HG03558 (cell line): ENCODE results near the gene PPP1R12B.
"Not testable (repeated sequence)": the region's sequence is repeated elsewhere in the genome, so short reads cannot be mapped to it uniquely, and the experiment has no call there.

ENCODE experiments used
- ATAC-seq: cut with Tn5 transposase; IDR thresholded peaks from one replicate; pipeline ENCODE4 v1.9.1; 2021; ENCODE audit warnings: moderate number of reproducible peaks; ENCODE audit not compliant: unreplicated experiment; ENCODE audit errors: extremely low read depth

The PPP1R12B gene

DNA sequence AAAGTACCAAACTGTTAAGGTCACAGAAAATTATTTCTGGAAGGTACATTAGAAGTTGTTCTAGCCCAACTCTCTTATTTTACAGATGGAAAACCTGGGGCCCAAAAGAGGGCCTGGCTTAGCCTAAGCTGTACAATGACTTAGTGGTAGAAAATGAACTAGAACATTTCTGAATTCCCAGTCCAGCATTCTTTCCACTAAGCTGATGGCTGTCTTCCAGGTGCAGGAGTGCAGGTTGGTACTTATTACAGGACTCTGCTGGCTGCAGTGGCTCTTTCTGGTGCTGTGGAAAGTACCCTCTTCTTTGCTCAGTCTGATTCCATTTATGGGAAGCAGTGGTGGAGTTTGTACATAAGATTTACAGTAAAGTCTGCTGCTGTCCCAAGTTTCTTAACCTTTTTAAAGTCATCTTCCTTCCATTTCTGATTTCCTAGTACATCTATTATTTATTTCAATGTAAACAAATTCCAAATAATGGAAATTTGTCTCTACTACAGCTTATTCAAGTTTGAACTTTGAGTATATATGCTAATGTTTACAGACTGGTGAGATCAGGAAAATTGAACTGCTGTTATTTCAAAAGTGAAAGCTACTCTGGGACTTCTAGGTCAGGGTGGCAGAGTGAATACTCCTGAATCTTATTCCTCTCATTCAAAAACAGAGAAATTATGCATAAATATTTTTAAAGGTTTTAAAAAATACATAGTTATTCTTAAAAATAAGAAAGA is 171.8 kb downstream of the PPP1R12B start:
- not testable (repeated sequence) for ATAC-seq

DNA sequence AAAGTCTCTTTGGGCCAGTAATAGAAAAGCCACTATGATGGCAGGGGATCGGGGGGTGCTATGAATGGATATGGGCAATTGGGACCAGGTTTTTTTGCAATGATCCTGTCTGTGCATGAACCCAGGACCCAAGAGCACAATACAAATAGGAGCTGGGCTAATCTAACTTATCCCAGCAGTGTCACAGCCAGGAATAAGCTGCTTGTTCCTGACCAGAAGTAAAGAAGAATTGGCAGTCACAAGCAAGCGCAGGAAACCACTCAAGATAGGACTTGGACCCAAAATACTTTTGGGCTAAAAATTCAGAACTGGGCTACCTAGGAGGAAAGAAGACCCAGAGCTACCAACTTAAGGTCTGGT is 172.3 kb downstream of the PPP1R12B start:
- ATAC-seq: not testable (repeated sequence)

DNA sequence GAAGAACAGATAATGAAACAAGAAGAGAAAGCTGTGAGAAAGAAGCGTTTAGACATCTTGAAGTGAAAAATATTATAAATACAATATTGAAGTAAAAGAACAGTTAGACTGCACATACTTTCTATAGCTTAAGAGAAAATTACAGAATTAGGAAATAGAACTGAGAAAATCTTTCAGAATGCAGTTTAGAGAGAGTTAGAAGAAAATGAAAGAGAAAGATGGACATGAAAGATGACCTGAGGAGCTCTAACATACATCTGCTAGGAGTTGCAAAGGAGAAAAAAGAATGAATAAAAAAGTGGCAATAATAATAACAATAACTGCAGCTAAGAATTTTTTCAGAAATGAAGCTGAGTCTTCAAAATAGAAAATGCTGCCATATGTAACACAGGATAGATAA is 173.0 kb downstream of the PPP1R12B start:
- ATAC-seq: not testable (repeated sequence)

DNA sequence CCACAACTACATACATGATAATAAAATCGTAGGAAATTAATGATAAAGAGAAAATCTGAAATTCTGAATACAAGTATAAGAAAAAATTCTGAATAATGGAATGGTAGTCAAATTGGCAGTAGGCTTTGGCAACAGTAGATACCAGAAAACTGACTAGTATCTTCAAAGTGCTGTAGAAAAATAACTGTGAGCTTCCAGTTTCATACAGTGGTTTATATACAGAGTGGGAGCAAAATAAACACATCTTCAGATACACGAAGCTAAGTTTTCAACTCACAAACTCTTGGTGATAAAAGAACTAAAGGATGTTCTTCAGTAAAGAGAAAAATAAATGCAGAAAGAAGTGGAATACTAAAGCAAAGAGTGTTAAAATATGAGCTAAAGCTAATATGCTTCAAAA is 173.4 kb downstream of the PPP1R12B start:
- ATAC-seq: no peak

DNA sequence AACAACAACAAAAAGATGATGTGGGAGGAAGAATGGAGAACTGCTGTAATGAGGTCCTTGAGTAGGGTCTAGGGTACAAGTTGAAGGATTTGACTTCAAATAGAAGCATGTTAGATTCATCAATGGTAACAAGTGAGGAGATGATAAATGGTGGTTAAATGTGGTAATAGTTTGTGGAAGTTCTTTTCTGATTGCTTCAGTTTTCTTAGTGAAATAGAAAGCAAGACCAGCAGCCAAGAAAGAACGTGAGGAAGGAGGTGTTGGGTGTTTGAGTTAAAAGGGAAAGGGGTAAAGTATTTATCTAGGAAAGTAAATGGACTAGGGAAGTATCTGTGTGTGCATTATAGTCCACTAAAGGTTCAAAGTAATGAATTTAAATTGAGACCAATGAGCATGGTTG is 177.6 kb downstream of the PPP1R12B start:
- not testable (repeated sequence) for ATAC-seq

DNA sequence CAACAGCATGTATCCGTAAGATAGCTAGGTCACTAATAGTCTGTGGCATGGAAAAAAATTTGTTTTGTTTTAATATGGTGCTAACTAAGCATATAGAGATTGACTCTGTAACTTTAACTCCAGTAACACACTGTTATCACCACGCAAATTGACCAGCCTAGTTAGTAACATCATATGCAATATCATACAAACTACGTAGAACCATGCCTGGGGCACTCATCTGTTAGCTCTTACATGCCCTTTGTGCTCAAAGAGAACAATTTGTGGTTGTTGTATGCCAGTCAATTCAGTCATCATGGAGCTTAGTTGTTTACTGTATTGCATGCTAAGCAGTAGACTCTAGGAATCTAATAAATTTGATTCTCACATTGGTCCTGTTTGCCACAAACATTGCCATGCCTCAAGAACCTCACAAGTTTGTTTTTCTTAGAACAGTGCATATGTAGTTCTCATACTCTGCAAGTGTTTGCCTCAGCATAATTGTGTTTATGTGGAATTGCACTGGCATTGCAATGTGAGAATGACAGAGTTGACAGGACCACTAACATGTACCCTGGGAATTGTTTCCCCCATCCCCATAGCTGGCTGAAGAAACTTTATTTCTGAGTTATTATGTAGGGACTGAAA is 179.7 kb downstream of the PPP1R12B start:
- ATAC-seq: not testable (repeated sequence)

DNA sequence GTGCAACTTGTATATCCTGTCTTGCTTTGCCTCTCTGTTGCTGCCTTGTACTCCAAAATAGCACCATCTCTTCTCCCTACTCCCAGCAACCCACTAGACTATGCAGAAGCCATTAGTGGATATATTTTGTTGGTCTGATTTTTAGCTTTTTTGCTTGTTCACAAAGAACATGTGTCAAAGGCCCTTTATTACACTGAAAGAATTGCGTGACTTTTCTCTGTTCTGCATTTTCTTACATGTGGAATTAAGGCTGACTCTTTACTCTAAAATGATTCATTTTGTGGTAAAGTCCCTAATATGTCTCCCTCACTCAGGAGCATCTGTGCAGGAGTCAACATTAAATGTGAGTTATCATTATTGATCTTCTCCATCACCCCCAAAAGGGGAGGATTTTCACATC is 182.2 kb downstream of the PPP1R12B start:
- ATAC-seq: not testable (repeated sequence)

DNA sequence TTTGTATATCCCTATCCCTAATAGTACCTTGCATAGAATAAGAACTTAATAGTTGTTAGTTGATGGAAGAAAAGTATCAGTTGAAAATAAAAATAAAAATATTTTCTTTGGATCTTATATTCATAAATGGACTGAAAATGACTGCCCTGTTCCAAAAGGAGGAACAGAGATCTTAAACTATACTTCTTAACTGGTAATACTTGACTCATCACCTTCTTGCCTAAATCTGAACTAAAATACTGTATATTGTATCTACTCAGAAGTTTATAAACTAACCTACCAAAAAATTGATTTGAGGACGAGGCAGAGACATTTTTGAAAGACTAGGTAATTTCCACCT is 182.9 kb downstream of the PPP1R12B start:
- no peak for ATAC-seq

DNA sequence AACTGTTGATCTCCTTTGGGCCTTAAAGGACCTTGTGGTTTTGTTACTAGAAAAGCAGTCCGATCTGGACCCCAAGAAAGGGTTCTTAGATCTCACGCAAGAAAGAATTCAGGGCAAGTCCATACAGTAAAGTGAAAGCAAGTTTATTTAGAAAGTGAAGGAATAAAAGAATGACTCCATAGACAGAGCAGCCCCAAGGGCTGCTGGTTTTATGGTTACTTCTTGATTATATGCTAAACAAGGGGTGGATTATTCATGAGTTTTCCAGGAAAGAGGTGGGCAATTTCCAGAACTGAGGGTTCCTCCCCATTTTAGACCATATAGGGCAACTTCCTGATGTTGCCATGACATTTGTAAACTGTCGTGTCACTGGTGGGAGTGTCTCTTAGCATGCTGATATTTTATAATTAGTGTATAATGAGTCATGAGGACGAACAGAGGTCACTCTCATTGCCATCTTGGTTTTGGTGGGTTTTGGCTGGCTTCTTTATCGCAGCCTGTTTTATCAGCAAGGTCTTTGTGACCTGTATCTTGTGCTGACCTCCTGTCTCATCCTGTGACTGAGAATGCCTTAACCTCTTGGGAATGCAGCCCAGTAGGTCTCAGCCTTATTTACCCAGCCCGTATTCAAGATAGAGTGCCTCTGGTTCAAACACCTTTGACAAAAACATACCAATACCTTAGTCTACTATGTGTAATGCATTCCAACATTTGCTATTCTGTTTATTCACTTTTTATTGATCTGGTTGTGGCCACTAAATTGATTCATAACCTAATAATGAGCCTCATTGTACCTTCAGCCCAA is 183.5 kb downstream of the PPP1R12B start:
- ATAC-seq: not testable (repeated sequence)

DNA sequence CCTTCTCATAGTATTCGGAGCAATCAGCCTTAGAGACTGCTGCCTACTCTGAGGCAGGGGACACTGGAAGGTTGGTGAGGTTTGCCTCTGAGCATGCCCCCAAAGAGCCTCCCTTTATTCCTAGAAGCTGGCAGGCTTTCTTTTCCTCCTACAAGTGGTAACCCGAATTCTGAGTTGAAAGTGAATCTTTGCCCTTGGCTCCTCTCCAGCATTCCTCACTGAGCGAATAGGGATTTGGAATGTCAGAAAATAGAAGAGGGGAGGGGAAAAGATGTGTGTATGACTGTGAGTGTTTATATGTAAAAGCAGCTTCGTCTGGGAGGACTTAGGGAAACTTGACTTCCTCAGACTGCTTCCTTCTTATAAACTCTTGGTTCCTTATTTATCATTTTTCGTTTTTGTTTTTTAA is 190.7 kb downstream of the PPP1R12B start:
- ATAC-seq: not testable (repeated sequence)

DNA sequence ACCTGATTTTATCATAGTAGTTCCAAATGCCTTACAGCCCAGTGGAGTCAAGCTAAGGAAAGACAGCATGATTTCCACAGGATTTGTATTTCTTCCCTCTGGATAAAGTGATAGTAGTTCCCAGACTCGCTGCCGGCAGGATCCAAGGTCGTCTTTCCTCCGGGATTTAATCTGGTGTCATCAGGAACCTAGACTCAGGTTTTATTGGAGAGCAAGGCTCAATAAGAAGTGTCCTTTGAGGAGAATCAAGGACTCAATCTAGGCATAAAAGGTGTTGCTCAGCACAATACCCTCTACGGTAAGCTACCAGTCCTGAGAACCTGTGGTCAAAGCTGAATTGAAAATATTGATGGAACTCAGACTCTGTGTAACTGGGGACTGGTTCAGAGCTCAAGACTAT is 191.1 kb downstream of the PPP1R12B start:
- ATAC-seq: not testable (repeated sequence)

DNA sequence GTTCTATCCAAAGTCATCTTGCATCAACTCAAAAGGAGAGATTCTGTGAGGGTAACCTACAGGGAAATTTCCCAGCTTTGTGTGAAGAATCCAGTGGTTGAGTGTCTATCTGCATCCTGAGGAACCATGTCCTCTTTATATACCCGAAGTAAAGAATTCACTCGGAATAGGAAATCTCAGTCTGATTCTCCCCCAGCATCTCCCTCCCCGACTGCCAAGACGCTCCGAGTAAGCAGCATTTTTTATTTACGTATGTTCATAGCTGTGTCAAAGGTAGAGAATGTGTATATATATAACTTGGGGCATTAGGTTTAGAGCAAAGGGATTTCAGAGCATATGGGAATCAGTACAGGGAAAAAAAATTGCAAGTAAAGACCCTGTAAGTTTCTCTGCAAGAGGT is 191.5 kb downstream of the PPP1R12B start:
- no peak for ATAC-seq

DNA sequence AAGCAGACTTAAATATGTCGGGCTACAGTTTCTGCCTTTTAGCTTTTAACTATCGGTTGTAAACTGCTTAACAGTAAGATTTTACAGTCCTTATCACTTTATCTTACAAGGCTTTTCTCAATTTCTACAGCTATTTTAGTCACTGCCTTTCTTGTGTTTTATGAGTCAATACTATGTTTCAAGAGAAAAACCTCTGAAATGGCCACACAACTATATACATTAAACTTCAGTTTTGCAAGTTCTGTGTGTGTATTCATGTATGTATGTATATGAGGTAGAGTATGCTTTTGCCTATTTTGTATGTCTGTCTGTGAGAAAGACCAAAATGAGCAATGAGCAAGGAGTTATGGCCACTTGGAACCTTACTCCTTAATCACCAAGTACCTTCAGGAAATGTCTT is 191.9 kb downstream of the PPP1R12B start:
- ATAC-seq: no peak

DNA sequence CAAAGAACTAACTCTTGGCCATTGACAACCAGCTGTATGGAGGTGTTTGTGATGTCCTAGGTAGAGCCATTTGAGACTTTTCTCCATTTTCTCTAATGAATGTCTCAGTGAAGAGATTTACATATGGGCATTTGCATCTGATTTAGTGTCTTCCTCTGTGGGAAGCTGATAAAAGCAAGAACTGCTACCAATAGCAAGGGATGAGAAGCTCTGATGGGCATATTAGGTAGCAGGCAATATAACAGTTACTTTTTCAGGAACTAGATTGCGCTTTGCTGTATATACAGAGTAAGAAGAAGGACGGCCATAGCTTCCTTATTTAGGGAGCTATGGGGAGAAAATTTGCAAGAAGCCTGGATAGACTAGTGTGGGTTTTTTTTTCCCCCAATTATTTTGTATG is 192.4 kb downstream of the PPP1R12B start:
- ATAC-seq: not testable (repeated sequence)

DNA sequence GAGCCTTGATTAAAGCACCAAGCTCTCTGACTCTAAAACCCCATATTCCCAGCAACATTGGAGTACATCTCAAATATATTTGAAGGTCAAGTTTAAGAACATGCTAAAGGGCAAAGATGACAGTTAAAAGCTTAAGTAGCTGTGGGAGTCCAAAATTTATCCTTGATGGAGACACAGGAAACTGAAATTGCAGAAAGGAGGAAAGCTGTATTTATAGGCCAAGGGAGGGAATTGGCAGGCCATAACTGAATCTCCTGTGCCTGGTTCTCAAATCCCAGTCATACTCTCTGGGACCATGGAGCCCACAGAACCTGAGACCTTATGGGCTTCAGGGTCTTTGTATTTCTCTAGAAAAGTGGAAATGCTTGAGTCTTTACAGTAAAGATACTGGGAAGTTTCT is 193.9 kb downstream of the PPP1R12B start:
- ATAC-seq: not testable (repeated sequence)

DNA sequence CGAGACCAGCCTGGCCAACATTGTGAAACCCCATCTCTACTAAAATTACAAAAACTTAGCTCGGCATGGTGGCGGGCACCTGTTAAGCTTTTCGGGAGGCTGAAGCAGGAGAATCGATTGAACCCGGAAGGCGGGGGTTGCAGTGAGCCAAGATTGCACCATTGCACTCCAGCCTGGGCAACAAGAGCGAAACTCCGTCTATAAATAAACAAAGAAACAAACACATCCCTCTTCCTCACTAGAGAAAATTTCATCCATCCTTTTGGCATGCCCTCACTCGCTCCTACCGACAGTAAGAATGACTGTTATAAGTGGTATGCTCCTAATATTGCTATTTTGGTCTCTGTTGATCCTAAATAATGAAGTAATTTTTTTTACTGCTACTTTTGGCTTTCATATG is 195.0 kb downstream of the PPP1R12B start:
- not testable (repeated sequence) for ATAC-seq

DNA sequence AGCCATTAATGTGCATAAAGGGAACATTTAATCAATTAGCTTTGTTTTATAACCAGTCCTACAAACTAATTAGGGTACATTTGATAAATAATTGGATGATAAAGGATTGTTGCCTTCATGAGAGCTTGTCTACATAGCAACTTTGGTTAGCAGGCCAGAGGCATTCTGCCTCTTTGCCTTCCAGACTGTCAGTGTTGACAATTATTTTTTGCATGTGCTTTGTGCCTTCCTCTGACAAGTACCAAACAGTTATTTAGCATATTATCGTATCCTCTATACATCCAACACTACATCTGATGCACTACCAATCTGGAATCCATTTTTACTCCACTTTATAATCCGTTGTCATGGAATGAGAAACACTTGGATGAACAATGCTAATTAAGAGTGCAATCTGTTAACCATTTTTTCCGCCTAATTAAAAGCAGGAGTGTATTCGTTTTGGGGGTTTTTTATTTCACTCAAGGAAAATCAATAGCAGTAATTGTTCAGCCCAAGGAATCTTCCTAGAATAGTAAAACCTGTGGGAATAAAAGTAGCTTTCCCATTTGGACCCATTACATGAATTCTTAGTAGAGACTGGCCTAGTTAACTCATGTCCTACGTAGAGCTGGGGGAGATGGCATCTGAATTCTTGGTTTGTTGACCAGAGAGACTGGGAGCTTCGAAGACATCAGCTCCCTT is 196.4 kb downstream of the PPP1R12B start:
- ATAC-seq: not testable (repeated sequence)

DNA sequence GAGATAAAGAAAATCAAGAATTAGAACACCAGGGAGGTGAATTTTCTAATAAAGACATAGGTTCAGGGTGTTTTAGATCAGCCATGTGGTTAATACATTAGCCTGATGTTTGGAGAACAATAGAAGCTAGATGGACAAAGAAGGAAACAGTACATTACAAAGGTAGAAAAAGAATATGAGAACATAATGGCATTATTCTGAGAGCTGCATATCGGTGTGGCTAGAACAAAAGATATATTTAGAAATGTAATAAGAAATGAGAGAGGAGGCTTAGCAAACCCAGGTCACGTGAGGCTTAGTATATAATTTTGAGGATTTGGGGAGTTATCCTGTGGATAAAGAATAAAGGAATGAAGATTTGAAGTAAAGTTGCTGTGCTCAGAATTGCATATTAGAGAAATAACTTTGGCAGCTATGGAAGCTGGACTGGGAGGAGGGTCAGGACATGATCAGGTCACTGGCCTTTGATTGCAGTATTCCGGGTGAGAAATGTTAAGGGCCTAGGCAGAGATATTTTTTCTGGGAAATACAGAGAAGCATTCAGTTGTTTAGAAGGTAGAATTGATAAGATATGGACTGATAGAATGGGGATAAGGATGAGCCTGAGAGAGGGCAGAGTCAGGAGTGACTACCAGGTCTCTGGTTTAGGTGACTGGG is 197.3 kb downstream of the PPP1R12B start:
- ATAC-seq: not testable (repeated sequence)

DNA sequence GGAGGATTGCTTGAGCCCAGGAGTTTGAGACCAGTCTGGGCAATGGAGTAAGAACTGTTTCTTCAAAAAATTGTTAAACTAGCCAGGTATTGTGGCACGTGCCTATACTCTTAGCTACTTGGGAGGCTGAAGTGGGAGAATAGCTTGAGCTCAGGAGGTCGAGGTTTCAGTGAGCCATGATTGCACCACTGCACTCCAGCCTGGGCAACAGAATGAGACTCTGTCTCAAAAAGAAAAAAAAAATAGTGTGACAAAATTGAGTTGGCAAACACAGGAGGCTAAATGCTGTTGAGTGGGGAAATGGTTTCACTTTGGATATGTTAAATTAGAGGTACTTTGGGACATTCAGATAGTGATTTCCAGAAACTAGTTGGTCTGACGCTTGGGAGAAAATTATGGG is 197.9 kb downstream of the PPP1R12B start:
- peak; percentile 10 for ATAC-seq

DNA sequence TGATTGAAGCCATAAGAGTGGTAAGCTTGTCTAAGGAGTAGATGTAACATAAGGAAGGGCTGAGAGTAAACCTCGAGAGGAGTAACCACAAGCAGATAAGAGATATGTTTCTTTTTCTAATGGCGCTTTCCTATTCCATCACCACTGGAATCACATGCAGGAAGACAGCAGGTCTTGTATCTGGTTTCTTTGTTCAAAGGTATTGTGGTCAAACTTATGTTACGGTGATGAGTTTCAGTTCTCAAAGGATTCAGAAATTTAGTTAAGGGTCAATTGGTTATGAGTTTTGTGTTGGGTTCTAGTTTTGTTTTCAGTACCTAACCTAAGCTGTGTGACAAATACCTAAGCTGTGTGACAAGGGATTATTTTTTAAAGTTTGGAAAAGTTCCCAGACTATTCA is 198.3 kb downstream of the PPP1R12B start:
- peak; percentile 76 for ATAC-seq
